Gastrocnemius medialis (tissue), 4 donors: ENCODE measurements around the gene AFF1. TPM values are rescaled to one million over a fixed set of nuclear protein-coding genes. Genes with fewer than 3 reads are reported as not detected.

Experiments used
- ATAC-seq, 2 donors: fragments of 150-250 bp; one replicate each; pipeline ENCODE4 v1.9.1; 2016
- DNase-seq, 2 donors: peaks; one replicate each; pipeline ENCODE4 v3.0.0-alpha.2; 2019
- H3K27ac ChIP-seq, 4 donors: fragments of 200-600 bp; sonication (generic); 1 replicate in 1 of 4; 2 replicates in 3 of 4; pipeline ENCODE4 v1.5.1; 2016 to 2018; ENCODE audit warnings: mild to moderate bottlenecking in 2 of 4, moderate library complexity in 1 of 4
- H3K27me3 ChIP-seq, 3 donors: fragments of 200-600 bp; sonication (generic) in 2 of 3; 1 replicate in 1 of 3; 2 replicates in 2 of 3; pipeline versions ENCODE4 v1.5.1 to v1.6.0; 2016 to 2019; ENCODE audit warnings: mild to moderate bottlenecking in 1 of 3, moderate library complexity in 1 of 3
- H3K36me3 ChIP-seq, 2 donors: fragments of 200-600 bp; sonication (generic) in 1 of 2; one replicate each; pipeline ENCODE4 v1.5.1; 2017 to 2018
- H3K4me1 ChIP-seq, 2 donors: fragments of 200-600 bp; sonication (generic) in 1 of 2; one replicate each; pipeline ENCODE4 v1.5.1; 2016 to 2017; ENCODE audit warnings: mild to moderate bottlenecking in 2 of 2
- H3K4me3 ChIP-seq, 4 donors: fragments of 200-600 bp; sonication (generic) in 3 of 4; 1 replicate in 1 of 4; 2 replicates in 3 of 4; pipeline ENCODE4 v1.5.1; 2016 to 2019; ENCODE audit warnings: mild to moderate bottlenecking in 2 of 4
- H3K9me3 ChIP-seq, 3 donors: fragments of 200-600 bp; sonication (generic) in 2 of 3; 1 replicate in 1 of 3; 2 replicates in 2 of 3; pipeline ENCODE4 v1.5.1; 2016 to 2019
- CTCF ChIP-seq, 5 experiments: fragments of 450-650 bp in 3 of 5; fragments of 200-600 bp in 2 of 5; sonication (generic) in 2 of 5; IDR thresholded peaks in 4 of 5; conservative IDR thresholded peaks in 1 of 5; 1 replicate in 4 of 5; 2 replicates in 1 of 5; pipeline ENCODE4 v1.5.1; 2016 to 2019; ENCODE audit warnings: antibody characterized with exemption in 5 of 5, mild to moderate bottlenecking in 3 of 5, moderate library complexity in 3 of 5
- POLR2A ChIP-seq, 2 donors: fragments of 450-650 bp; IDR thresholded peaks; one replicate each; pipeline ENCODE4 v1.6.1; 2017; ENCODE audit warnings: antibody characterized with exemption in 2 of 2, mild to moderate bottlenecking in 2 of 2, moderate library complexity in 2 of 2
- in situ Hi-C, 4 donors: fragments of 200-750 bp; cut with MboI; loops; one replicate each; pipeline versions ENCODE4 v1.15.0 to v1.8.0; 2017; ENCODE audit warnings: low sequenced_read_pairs in 4 of 4
- intact Hi-C: fragments of 100-400 bp; cut with DNase I; formaldehyde crosslinking; loops from one replicate; pipeline ENCODE4 v1.15.1; 2023; ENCODE audit warnings: low total_unique reads
- total RNA-seq, 4 donors: library from RNA; depleted of rRNA; stranded (reverse); fragments of >200 nt; gene quantifications; one replicate each; pipeline versions ENCODE4 v1.1.0 to v1.2.3, GENCODE V29; 2016

AFF1 gene
- total RNA-seq, 4 donors from 2014 or later = 142 to 265 (median 197) TPM

- peak in 1 of 2 donors; percentile 12 for DNase-seq
- Histone ChIP-seq H3K4me1 (no peaks in the 10 kb centered on the region), H3K36me3 (no peaks in the 10 kb centered on the region), H3K4me3 (no peak overlapping the region), H3K9me3 (no peaks in the 10 kb centered on the region), H3K27ac (no peak overlapping the region), H3K27me3 (no peaks in the 10 kb centered on the region)
- ATAC-seq = peak; percentile 43 to 64
- peak; percentile 83 to 89 (median 86) for TF ChIP-seq CTCF (IDR thresholded peaks at IDR 0.05 in 4 of 5, conservative IDR thresholded peaks at IDR 0.05 in 1 of 5)
- no peak for TF ChIP-seq POLR2A (IDR thresholded peaks at IDR 0.05)
- in situ Hi-C loops = loop anchor here in 1 of 4 donors (5.0 kb wide), 1 partner anchor 82 kb away; no protein-coding TSS in a partner anchor
- intact Hi-C loops = loop anchor here (1.0 kb wide), 1 partner anchor 85 kb away; no protein-coding TSS in a partner anchor
These were observed 215.9 kb downstream of the AFF1 start for GRCh38 chr4:87150498-87151261.

- Histone ChIP-seq H3K27me3 (no peaks in the 10 kb centered on the region), H3K36me3 (no peaks in the 10 kb centered on the region), H3K4me3 (no peak overlapping the region), H3K9me3 (no peaks in the 10 kb centered on the region), H3K27ac (no peak overlapping the region), H3K4me1 (no peaks in the 10 kb centered on the region)
- DNase-seq = no peak
- intact Hi-C loops (loop anchor here (1.0 kb wide), 1 partner anchor 84 kb away; no protein-coding TSS in a partner anchor), in situ Hi-C loops (loop anchor here in 1 of 4 donors (5.0 kb wide), 1 partner anchor 81 kb away; no protein-coding TSS in a partner anchor)
- no peak for TF ChIP-seq POLR2A (IDR thresholded peaks at IDR 0.05)
- TF ChIP-seq CTCF (IDR thresholded peaks at IDR 0.05 in 4 of 5, conservative IDR thresholded peaks at IDR 0.05 in 1 of 5) = no peak
- ATAC-seq = no peak
These were observed 216.9 kb downstream of the AFF1 start for GRCh38 chr4:87151730-87152129.

- no peak for TF ChIP-seq POLR2A (IDR thresholded peaks at IDR 0.05)
- no peak for TF ChIP-seq CTCF (IDR thresholded peaks at IDR 0.05 in 4 of 5, conservative IDR thresholded peaks at IDR 0.05 in 1 of 5)
- Histone ChIP-seq H3K9me3 (no peaks in the 10 kb centered on the region), H3K36me3 (no peaks in the 10 kb centered on the region), H3K27me3 (no peaks in the 10 kb centered on the region), H3K27ac (no peak overlapping the region), H3K4me3 (no peak overlapping the region), H3K4me1 (no peaks in the 10 kb centered on the region)
- intact Hi-C loops (no loop called here), in situ Hi-C loops (loop anchor here in 1 of 4 donors (5.0 kb wide), 1 partner anchor 80 kb away; no protein-coding TSS in a partner anchor)
- ATAC-seq (peak in 1 of 2 donors; percentile 16), DNase-seq (no peak)
These were observed 217.7 kb downstream of the AFF1 start for GRCh38 chr4:87152310-87153041.

GRCh38 chr4:87153078-87153870, 218.5 kb downstream of the AFF1 start:
- no peaks in the 10 kb centered on the region for H3K36me3 ChIP-seq
- no peak for DNase-seq
- no peaks in the 10 kb centered on the region for H3K4me1 ChIP-seq
- no peaks in the 10 kb centered on the region for H3K27me3 ChIP-seq
- ATAC-seq = no peak
- no peak for TF ChIP-seq CTCF (IDR thresholded peaks at IDR 0.05 in 4 of 5, conservative IDR thresholded peaks at IDR 0.05 in 1 of 5)
- TF ChIP-seq POLR2A (IDR thresholded peaks at IDR 0.05) = no peak
- H3K9me3 ChIP-seq = no peaks in the 10 kb centered on the region
- H3K4me3 ChIP-seq = no peak overlapping the region
- in situ Hi-C loops = loop anchor here in 1 of 4 donors (5.0 kb wide), 1 partner anchor 79 kb away; no protein-coding TSS in a partner anchor
- H3K27ac ChIP-seq = no peak overlapping the region
- intact Hi-C loops = no loop called here
